Hematopoietic multipotent progenitor cell (in vitro differentiated cells): ENCODE measurements around the gene BEGAIN. TPM values are rescaled to one million over a fixed set of nuclear protein-coding genes. Genes with fewer than 3 reads are reported as not detected.

ENCODE experiments used
- DNase-seq, 3 donors: peaks; one replicate each; pipeline ENCODE4 v3.0.0-alpha.2; 2011 to 2015; ENCODE audit warnings: low read depth in 2 of 3, low spot score in 2 of 3
- total RNA-seq: library from RNA; depleted of rRNA; stranded (reverse); fragments of >200 nt; gene quantifications from one replicate; pipeline ENCODE4 v1.2.3, GENCODE V29; 2012

Gene BEGAIN
- total RNA-seq, 1 donor, result 0.81 TPM

DNA sequence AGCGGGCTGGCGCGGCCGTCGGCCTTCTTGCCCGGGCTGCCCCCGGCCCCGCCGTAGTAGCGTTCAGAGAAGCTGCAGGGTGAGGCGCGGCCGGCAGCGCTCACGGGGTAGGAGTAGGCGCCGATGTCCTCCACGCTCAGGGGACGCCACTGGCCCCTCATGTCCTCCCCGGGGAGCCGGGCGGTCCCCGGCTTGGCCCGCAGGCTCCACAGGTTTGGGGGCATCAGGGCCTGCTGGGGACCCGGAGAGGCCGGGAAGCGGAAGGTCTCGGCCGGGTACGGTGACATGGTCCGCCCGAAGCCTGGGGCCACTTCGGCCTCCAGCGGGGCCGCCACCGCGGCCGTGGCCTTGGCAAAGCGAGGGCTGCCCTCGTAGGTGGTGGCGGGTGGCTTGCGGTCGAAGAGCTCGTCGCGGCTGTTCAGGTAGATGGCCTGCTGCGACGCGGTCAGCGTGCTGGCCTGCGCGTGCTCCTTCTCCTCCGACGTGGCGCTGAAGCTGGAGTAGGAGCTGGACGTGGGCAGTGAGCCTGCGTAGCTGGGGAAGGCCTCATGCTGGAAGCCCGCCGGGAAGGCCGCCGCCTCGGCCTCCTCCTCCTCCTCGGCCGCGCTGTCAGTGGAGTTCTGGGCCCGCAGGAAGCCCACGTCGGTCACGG, 48.7 kb downstream of the BEGAIN start:
- no peak for DNase-seq

DNA sequence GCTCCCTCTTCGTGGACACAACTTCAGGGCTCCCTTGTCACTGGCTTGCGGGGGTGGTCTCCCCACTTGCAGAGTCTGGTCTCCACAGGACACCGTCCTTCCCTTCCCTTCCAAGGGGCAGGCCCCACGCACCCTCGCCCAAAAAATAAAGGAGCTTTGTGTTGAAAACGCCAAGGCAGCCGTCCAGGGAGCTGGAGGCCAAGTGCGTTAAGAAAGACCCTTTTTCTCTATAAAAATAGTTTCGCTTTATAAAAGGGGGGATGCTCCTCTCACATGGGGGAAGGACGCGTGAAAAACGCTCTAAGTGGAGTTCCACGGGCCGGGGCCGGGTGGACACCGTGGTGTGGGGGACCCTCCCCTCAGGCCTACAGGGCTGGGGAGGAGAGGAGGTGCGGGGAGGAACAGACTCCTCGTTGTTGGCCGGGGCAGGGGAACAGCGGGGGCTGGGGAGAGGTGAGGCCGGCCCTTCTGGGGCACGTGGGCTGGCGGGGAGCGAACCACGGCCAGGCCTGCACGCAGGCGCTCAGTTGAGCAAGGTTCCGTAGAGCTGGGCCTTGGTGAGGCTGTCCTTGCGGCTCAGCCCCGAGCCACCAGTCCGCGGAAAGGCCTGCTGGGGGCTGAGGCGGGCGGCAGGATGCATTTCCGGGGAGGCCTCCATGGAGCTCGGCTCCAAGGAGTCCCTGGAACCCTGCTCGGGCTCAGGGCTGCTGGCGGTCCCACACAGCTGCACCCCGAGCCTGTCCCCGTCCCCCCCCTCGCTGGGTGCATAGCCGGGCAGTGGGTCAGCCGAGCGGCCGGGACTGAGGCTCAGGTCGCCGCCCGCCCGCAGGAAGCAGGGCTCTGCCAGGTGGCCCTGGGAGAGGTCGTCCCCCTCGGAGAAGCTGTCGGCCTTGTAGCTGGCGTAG, 49.5 kb downstream of the BEGAIN start:
- DNase-seq, result no peak

DNA sequence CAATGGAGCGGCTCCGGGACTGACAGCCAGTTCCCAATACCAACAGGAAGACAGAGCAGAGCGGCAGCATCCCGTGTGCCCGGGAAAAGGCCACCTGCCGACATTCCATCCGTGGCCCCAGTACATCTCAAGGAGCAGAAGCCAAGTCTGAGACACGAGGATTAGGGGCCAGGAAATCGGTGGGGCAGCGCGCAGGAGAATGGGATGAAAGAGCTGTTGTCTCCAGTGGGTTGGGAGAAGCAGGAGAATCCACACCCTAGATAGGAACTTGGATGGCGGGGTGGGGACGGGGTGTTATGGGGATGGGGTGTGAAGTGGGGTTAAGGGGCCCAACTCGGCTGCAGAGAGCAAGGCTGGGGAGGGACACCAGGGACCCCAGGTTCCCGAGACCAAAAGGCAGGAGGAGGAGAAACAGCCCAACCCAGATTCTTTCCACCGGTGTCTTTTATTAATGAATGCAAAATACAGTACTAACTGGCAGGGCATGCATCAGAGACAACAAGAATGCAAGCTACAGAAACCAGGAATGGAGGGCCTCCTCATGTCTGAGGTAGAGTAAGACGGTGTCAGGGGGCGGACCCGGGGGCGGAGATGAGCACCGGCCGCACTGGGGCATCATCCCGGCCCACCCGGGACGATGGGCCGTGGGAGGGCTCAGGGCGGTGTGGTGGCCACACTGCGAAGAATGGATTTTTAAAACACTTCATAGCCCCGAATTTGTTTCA, 50.3 kb downstream of the BEGAIN start:
- DNase-seq, result no peak

DNA sequence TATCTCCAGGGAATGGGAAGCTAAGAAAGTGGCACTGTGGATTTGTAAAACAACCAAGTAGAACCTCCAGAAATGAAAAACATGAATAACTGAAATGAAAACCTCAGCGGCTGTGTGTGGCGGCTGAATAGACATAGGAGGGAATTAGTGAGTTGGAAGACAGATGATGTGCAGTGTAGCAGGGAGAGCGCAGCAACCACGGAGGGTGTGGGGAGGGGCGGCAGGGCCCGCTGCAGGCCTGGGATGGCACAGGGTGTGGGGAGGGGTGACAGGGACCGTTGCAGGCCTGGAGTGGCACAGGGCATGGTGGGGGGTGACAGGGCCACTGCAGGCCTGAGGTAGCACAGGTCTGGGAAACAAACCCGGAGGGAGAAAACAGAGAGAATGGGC, 51.1 kb downstream of the BEGAIN start:
- DNase-seq, result no peak

DNA sequence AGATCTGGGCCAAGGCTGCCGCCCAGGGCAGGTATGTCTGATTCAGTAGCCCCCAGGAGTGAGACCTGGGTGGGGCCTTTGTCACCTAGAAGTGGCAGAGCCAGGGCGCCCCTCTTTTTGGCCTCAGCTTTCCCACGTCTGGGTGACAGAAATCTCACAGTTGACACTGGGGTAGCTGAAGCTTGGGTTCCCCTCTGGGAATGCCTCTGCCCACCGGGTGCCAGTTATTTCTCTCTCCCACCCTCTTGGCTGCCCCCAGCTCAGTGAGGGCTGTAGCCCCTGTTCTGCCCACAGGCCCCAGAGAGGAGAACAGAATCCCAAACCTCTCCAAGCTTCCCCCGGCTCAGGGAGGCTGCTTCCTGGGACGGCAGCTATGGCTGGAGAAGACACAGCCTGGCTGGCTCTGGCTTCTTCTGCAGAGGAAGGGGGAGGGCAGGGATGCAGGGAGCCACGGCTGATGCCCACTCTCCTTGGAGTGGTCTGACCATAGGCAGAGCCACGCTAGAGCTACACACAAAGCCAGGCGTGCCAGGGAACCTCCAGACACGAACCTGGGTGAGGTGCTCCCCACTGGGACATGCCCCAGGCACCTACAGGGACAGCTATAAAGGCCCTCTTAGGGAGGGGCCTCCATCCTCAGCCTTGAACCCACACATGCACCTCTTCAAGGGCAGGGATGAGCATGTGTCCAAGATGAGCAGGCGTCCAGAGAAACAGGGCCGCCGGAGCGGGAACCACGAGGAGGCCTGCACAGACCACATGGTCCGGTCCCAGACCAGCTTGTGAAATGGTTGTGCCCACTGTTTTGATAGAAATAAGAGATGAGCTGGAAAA, 51.7 kb downstream of the BEGAIN start:
- no peak for DNase-seq

DNA sequence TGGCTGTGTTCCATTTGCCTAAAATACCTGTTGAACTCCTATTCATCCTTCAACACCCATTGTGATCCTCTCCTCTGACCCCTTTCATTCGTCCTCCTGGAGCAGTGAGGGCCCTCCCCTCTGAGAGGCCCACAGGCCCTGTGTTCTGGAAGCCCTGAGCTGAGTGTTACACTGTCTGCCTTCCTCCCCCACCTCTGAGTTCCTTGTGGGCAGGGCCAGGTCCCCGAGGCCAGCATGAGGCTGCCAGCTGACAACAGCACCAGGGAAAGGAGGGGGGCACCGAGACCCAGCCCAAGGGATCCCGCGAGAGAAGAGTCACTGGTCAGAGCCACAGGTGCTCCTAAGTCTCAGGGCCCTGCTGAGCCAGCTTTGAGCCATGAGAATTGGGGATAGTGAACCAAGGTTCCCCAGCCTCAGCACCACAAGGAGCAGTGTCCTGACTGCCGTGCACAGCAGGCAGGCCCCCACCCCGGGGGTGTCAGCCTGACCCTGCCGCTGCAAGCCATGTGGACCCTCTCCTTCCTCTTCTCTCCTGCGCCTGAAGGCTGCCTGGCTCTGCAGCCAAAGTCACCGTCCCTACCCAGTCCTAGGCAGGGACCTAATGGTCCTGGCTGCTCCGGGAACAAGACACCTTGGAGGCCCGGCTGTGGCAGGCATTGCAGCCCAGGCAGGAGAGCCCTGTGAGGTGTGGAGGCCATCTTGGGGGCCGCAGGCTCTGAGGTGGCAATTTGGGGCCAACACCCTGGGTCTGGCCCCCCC, 52.5 kb downstream of the BEGAIN start:
- no peak for DNase-seq

DNA sequence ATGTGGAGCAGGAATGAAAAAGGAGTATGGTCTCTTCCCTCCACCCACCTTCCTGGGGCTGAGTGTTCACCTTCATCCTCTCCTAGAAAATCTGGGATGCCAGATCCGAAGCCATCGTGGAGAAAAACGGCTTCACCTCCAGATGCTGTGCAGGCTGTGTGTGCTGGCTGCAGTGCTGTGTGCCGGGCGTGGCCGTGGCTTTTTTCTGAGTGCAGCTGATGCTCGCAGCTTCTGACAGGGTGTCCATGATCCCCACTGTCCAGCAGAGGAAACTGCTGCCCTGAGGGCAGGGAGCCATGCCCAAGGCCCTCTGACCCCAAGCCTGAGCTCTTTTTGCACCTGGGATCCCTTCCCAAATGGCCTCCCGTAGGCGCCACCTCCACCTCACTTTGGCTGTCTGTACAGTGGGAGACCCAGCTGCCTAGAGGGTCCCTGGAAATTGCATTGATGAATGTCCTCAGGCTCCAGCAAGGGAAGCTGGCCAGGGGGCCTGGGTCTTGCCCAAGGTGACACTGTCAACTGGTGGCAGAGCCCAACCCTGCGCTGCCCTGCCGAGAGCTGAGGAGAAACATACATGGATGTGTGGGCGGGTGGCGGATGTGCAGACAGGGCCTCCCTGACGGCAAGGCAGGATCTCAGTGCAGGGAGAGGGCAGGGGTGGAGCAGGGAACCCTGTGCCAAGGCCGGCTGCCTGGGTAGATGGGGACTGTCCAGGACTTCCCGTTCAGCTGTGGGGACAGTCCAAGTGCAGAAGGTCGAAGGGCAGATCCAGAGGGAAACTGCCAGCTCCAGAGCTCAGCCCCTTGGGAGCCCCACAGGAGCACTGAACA, 53.3 kb downstream of the BEGAIN start:
- no peak for DNase-seq

DNA sequence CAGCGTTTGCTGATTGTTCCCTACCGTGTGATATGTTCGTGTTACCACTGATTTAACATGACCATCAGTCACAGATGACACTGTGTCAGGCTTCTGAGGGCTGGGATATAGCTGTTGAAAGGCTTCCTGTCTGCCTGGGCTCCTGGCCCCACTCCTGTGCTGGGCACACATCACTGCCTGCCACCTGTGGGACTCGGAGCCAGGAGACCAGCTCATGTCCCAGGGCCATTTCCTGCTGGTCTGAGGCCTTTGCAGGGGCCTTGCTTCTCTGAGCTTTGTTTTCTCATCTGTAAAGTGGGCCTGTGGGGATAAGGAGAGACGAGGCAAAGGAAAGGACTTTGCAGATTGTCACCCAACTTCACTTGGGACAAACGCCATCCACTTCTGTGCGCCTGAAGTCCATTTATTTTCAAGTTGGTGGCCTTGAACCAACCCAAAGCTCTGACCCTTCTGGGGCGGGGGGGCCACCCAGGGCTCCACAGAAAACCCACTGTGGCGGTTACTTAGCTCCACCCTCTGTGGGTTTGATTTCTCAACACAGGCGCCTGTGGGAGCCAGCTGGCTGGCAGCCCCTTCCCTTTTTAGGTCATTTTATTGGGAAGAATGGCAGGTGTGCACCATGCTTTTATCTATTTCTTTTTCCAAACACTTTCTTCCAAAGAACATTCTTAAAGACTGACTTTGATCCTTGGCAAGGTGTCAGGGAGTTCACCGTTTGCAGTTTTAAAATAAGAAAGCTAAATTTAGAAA, 54.1 kb downstream of the BEGAIN start:
- DNase-seq, result peak in 2 of 3 donors; percentile 29 to 48

DNA sequence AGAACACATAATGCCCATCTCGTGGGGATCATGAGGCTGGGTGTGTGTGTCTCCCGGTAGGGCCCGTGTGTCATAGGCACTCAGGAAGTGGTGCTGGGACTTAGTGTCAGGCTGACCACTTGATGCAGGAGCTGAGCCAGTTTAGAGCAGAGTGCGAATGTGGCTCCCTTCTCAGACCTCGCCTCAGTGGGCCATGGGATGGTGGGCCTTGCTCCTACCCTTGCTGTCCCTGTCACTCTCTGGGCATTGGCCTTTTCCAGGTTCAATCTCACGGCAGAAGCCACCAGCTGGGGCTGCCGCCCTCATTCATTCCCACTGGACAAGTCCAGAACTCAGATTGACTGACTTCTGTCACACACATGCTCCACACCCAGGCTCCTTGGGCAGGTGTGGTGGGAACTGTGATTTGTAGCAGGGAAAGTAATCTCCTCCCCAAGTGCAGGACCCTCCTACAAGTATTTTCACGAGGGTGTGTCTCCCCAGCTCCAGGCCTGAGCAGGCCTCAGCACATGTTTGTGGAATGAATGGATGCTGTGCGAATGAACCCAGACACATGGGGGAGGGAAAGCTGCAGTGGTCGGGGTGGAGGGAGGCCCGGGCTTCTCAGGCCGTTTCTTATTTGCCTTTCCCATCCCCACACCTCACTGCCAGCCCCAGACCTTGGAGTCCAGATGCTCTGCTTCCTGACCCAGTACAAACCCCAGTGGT, 54.9 kb downstream of the BEGAIN start:
- no peak for DNase-seq

DNA sequence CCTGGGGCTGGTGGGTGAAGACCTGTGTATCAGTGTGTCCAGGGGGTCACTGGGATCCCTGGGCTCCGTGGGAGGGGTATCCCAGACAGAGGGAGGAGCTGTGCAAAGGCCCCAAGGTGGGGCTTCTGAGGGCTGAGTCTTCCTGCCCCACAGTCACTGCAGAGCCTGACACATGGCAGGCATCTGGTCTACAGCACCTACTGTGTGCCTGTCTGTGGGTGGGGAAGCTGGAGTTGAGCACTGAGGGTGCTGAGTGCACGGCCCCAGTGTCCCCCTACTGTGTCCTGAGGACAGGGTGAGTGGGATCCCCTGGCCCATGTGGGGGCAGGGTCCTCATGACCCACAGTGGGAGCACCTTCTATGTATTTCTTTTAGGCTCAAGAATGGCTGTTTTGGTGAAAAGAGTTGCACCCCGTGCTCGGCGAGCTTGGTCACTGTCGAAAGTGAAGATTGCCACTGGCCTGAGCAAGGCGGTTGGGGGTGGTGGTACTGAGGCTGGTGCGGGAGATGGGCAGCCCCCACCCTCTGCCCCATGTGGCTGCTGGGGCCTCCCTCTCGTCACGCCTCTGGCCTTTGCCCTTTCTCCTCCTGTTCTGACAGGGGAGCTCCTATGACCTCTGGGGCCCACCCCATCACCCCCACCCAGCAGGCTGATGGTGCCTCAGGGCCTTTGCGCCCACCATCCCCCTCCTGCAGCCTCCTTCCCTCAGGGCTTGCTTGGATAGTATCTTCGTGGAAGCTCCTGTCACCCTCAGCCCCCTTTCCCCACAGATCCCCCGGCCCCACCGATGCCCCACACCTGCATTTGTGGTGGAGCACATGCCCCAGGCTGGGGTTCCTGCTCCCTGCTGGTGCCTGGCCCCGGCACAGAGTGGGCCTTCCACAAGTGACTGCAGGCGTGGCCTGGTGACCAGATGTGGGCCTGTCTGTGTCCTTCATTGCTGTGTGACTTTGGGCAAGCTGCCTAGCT, 55.8 kb downstream of the BEGAIN start:
- DNase-seq, result no peak

DNA sequence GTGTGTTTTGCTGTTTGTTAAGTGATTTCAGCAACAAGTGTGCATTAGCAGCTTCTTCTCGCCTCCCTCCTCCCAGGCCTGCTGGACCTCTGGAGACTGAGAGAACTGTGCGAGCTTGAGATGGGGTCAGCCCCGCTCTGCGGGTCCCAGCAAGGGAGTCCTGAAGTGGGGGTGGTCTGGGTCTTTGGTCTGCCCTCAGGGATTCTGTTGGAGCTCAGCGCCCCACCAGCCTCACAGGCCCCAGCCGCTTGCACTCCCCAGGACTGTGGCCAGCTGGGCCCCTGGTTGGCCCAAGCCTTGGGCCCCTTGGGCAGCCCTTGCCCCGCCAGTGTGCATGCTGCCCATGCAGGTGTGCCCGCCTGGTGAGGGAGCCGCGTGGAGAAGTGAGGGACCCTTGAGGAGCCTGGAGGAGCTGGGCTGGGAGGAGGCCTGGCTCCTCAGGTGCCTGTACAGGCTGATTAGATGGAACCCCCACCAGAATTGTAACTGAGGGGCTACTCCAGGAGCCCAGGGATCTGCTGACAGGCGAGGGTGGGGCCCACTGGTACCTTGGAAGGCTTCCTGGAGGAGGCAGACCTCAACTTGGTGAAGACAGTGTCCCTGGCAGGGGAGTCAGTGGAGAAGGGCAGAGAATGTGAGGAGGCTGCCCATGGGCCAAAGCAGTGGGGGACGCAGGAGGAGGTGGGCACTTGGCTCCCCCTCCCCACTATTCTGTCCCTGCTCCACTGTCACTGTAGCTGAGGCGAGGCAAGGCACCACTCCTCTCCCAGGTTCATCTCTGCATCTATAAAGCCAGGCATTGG, 56.7 kb downstream of the BEGAIN start:
- DNase-seq, result no peak

DNA sequence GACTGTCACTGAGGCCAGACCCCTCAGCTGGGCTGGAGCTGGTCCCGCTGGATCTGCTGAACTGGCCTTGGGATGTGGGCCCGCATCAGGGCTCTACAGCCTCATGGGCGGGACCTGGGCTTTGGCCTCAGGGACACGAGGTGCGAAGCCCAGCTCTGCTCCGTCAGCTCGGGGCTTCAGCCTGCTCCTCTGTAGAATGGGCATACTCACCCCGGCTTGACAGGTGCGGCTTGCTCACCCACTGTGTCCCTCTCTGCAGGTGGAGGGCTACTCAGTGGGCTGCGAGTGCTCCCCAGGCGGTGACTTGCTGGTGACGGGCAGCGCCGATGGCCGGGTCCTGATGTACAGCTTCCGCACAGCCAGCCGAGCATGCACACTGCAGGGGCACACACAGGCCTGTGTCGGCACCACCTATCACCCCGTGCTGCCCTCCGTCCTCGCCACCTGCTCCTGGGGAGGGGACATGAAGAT, 57.6 kb downstream of the BEGAIN start:
- no peak for DNase-seq

DNA sequence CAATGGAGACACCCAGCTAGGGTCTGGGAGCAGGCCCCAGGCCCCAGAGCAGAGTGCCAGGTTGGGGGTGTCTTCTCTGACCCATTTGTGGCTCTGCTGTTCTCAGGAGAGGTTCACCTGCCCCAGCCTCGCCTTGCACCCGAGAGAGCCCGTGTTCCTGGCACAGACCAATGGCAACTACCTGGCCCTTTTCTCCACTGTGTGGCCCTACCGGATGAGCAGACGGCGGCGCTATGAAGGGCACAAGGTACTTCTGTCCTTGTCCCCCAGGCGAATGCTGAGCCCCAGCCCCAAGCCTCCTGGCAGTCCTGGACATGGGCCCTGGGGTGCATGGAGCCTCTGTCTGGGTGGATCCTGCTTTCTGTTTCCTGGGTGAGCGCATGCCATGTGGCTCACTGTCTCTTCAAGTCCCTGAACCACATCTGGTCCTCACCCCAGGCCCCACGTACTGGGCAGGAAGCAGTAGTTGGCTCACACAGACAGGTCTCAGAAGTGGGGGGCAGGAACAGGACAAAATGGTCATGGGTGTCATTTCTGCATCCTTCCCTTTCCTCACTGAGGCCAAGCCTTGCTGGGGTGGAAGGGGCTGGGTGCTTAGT, 58.2 kb downstream of the BEGAIN start:
- no peak for DNase-seq

DNA sequence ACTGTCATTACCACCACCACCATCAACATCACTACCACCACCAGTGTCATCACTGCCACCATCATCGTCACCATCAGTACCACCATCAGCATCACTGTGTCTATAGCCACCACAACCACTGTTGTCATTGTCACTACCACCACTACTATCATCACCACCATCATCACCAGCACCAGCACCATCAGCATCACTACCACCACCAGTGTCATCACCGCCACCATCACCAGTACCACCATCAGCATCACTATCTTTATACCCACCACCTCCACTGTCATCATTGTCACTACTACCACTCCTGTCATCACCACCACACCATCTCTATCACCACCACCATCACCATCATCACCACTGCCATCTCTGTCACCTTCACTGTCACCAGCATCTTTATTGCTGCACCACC, 60.6 kb downstream of the BEGAIN start:
- DNase-seq, result no peak

DNA sequence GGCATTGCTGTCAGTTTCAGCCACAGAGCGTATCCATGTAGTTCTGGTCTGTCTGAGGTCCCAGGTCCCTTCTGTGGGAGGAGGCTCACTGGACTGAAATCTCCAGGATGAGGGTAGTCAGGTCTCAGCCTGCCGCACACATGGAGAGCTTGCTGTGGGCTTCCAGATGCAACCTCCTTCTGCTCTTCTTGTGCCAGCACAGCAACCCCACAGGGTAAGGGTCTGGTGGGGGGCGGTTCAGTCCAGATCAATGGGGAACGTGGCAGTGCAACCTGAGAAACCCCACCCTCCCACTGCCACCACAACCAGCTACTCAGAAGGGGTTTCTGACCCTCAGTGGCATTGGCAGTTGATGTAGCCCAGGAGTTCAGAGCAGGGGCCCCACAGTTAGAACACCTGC, 61.2 kb downstream of the BEGAIN start:
- no peak for DNase-seq
